ELR (cell line): ENCODE measurements around the gene SPINK5.
"Not testable (repeated sequence)": the region's sequence is repeated elsewhere in the genome, so short reads cannot be mapped to it uniquely, and the experiment has no call there.

ENCODE experiments used
- DNase-seq: peaks from one replicate; pipeline ENCODE4 v3.0.0-alpha.2; 2015; ENCODE audit warnings: low read depth

SPINK5 gene

GRCh38 chr5:148063861-148064260 is at the start of gene SPINK5:
TSS of gene SPINK5 (plus strand) at chr5:148063980. CDS start at chr5:148064045, 65 bp downstream.
- DNase-seq = no peak

GRCh38 chr5:148014276-148014675 is 49.5 kb upstream of the SPINK5 start:
- no peak for DNase-seq

GRCh38 chr5:148020257-148020988 is 43.4 kb upstream of the SPINK5 start:
- DNase-seq = no peak

GRCh38 chr5:148027505-148027904 is 36.3 kb upstream of the SPINK5 start:
- no peak for DNase-seq

GRCh38 chr5:148029131-148029530 is 34.6 kb upstream of the SPINK5 start:
- no peak for DNase-seq

- peak; percentile 4 for DNase-seq
Measured at GRCh38 chr5:148033134-148033533, 30.6 kb upstream of the SPINK5 start.

GRCh38 chr5:148035676-148036075 is 28.1 kb upstream of the SPINK5 start:
- no peak for DNase-seq

- no peak for DNase-seq
Measured at GRCh38 chr5:148042881-148043280, 20.9 kb upstream of the SPINK5 start.

- no peak for DNase-seq
Measured at GRCh38 chr5:148043705-148044104, 20.1 kb upstream of the SPINK5 start.

- DNase-seq = not testable (repeated sequence)
Measured at GRCh38 chr5:148055160-148055559, 8.6 kb upstream of the SPINK5 start.

- no peak for DNase-seq
Measured at GRCh38 chr5:148060309-148060708, 3.5 kb upstream of the SPINK5 start.

- DNase-seq = no peak
Measured at GRCh38 chr5:148060881-148061280, 2.9 kb upstream of the SPINK5 start.

GRCh38 chr5:148070621-148071020 is 6.8 kb downstream of the SPINK5 start:
- no peak for DNase-seq

- no peak for DNase-seq
Measured at GRCh38 chr5:148072207-148072606, 8.4 kb downstream of the SPINK5 start.

- no peak for DNase-seq
Measured at GRCh38 chr5:148075529-148075928, 11.7 kb downstream of the SPINK5 start.

GRCh38 chr5:148083203-148083602 is 19.4 kb downstream of the SPINK5 start:
- DNase-seq = no peak

GRCh38 chr5:148084269-148084668 is 20.5 kb downstream of the SPINK5 start:
- DNase-seq = no peak

GRCh38 chr5:148085310-148085709 is 21.5 kb downstream of the SPINK5 start:
- DNase-seq = no peak

GRCh38 chr5:148085977-148086705 is 22.4 kb downstream of the SPINK5 start:
- DNase-seq = peak; percentile 1

GRCh38 chr5:148090146-148090772 is 26.5 kb downstream of the SPINK5 start:
- no peak for DNase-seq

GRCh38 chr5:148090773-148091250 is 27.0 kb downstream of the SPINK5 start:
- no peak for DNase-seq

GRCh38 chr5:148091991-148092964 is 28.5 kb downstream of the SPINK5 start:
- no peak for DNase-seq
